Prostate gland (tissue), 2 donors: ENCODE measurements around the gene CENPV. TPM values are rescaled to one million over a fixed set of nuclear protein-coding genes. Genes with fewer than 3 reads are reported as not detected.

Experiments used
- DNase-seq: peaks from one replicate; pipeline ENCODE4 v3.0.0-alpha.2; 2019; ENCODE audit warnings: low spot score
- H3K27ac ChIP-seq, 2 donors: fragments of 200-600 bp; sonication (generic); 2 replicates each; pipeline ENCODE4 v1.5.1; 2017 to 2019
- H3K27me3 ChIP-seq: fragments of 200-600 bp; sonication (generic); replicated peaks from 2 replicates; pipeline ENCODE4 v1.5.1; 2019; ENCODE audit not compliant: insufficient read depth
- H3K36me3 ChIP-seq, 2 donors: fragments of 200-600 bp; sonication (generic); 1 replicate in 1 of 2; 2 replicates in 1 of 2; pipeline versions ENCODE4 v1.5.1 to v1.8.1; 2017 to 2019
- H3K4me1 ChIP-seq: fragments of 200-600 bp; sonication (generic); replicated peaks from 2 replicates; pipeline ENCODE4 v1.5.1; 2019
- H3K4me3 ChIP-seq, 2 donors: fragments of 200-600 bp; sonication (generic); 2 replicates each; pipeline ENCODE4 v1.5.1; 2017 to 2019
- H3K9me3 ChIP-seq: fragments of 200-600 bp; sonication (generic); 2 replicates; pipeline ENCODE4 v1.5.1; 2017
- POLR2A ChIP-seq: fragments of 450-650 bp; IDR thresholded peaks from one replicate; pipeline ENCODE4 v1.6.1; 2016; ENCODE audit warnings: antibody characterized with exemption, mild to moderate bottlenecking
- POLR2AphosphoS5 ChIP-seq: sonication (generic); formaldehyde crosslinking; IDR thresholded peaks from one replicate; pipeline ENCODE4 v1.6.1; 2017; ENCODE audit warnings: antibody characterized with exemption
- WGBS: methylation state at CpG from one replicate; pipeline ENCODE4 v1.1.5; 2018; 5-methylcytosine and 5-hydroxymethylcytosine counted together
- intact Hi-C: fragments of 100-400 bp; cut with DNase I; formaldehyde crosslinking; loops from one replicate; pipeline ENCODE4 v1.14.2; 2022
- total RNA-seq, 2 donors: library from RNA; depleted of rRNA; stranded (reverse); fragments of >200 nt; gene quantifications; one replicate each; pipeline ENCODE4 v1.1.0, GENCODE V29; 2016
- TF ChIP-seq, protein P1 (sequence below), 4 experiments: fragments of 200-600 bp in 2 of 4; fragments of 450-650 bp in 2 of 4; sonication (generic) in 2 of 4; IDR thresholded peaks; 1 replicate in 3 of 4; 2 replicates in 1 of 4; pipeline ENCODE4 v1.5.1; 2016 to 2019; ENCODE audit warnings: antibody characterized with exemption in 4 of 4, mild to moderate bottlenecking in 2 of 4, moderate library complexity in 2 of 4

Gene CENPV
- total RNA-seq, 2 donors from 2014 or later: 29.8 to 71.5 TPM

GRCh38 chr17:16304830-16305229 is 48.4 kb downstream of the CENPV start:
- Histone ChIP-seq H3K27me3 (no peaks in the 10 kb centered on the region), H3K36me3 (no peaks in the 10 kb centered on the region), H3K27ac (no peak overlapping the region), H3K4me1 (no peaks in the 10 kb centered on the region), H3K9me3 (no peaks in the 10 kb centered on the region), H3K4me3 (no peak overlapping the region)
- no peak for TF ChIP-seq POLR2A
- no peak for TF ChIP-seq POLR2AphosphoS5
- TF ChIP-seq, protein P1, sequence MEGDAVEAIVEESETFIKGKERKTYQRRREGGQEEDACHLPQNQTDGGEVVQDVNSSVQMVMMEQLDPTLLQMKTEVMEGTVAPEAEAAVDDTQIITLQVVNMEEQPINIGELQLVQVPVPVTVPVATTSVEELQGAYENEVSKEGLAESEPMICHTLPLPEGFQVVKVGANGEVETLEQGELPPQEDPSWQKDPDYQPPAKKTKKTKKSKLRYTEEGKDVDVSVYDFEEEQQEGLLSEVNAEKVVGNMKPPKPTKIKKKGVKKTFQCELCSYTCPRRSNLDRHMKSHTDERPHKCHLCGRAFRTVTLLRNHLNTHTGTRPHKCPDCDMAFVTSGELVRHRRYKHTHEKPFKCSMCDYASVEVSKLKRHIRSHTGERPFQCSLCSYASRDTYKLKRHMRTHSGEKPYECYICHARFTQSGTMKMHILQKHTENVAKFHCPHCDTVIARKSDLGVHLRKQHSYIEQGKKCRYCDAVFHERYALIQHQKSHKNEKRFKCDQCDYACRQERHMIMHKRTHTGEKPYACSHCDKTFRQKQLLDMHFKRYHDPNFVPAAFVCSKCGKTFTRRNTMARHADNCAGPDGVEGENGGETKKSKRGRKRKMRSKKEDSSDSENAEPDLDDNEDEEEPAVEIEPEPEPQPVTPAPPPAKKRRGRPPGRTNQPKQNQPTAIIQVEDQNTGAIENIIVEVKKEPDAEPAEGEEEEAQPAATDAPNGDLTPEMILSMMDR (IDR thresholded peaks at IDR 0.05): no peak
- 71% methylated on average over 3 of the region's 3 CpGs for WGBS
- intact Hi-C loops: no loop called here
- DNase-seq: no peak

DNA sequence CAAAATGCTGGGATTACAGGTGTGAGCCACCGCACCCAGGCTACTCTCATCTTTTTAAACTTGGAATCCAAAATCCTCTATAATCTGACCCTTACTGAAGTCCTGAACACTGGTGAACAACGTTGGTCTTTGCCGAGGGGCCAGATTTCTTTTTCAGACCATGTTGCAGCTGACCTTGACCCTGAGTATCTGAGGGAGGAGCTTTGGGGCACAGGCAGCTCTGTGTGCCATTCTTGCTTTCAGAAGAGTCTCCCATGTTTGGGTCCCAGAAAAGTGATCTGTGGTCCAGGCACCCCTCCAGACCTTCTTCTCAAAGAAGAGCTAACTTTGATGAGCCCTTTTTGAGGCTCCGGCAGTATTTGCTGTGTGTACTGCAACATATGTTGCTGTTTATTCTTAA is 50.4 kb downstream of the CENPV start:
- no peaks in the 10 kb centered on the region for H3K9me3 ChIP-seq
- TF ChIP-seq POLR2AphosphoS5 (no peak), POLR2A (no peak)
- TF ChIP-seq, protein P1 (IDR thresholded peaks at IDR 0.05): no peak
- H3K4me3 ChIP-seq: no peak overlapping the region
- no peaks in the 10 kb centered on the region for H3K36me3 ChIP-seq
- no peak for DNase-seq
- H3K27ac ChIP-seq: no peak overlapping the region
- H3K27me3 ChIP-seq: no peaks in the 10 kb centered on the region
- intact Hi-C loops: no loop called here
- 79% methylated on average over 4 of the region's 4 CpGs for WGBS
- H3K4me1 ChIP-seq: no peaks in the 10 kb centered on the region

DNA sequence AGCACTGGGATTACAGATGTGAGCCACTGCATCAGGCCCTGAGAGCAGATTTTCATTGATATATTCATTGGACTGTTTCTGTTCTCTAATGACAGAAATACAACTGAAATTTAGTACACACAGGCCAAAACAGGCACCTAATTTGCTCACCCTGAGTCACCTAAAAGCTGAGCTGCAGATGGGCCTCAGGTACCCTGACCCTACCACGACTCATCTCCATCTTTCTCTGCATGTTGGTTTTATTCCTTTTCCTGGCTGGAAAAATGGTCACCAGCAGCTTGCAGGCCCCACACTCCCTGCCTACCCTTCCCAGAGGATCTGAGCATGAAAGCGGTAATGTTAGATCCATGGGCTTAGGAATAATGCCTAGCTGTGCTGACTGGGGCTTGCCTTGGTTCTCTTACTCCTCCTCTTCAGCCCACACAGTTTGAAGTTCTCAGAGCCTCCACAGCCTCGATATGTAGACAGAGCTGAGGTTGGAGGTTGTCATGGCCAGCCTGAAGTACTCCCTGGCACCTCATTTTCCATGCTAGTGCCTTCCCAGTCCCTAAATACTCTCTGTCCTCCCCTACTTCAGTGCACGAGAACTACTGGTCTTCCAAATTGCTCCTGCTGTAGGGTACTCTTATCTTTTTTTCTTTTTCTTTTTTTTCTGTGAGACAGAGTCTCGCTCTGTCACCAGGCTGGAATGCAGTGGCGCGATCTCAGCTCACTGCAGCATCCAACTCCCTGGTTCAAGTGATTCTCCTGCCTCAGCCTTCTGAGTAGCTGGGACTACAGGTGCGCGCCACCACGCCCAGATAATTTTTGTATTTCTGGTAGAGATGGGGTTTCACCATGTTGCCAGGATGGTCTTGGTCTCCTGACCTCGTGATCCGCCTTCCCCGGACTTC is 51.1 kb downstream of the CENPV start:
- no peaks in the 10 kb centered on the region for H3K9me3 ChIP-seq
- no peaks in the 10 kb centered on the region for H3K27me3 ChIP-seq
- H3K27ac ChIP-seq: no peak overlapping the region
- 95% methylated on average over 13 of the region's 13 CpGs for WGBS
- TF ChIP-seq POLR2AphosphoS5: no peak
- TF ChIP-seq, protein P1 (IDR thresholded peaks at IDR 0.05): no peak
- no peak for TF ChIP-seq POLR2A
- intact Hi-C loops: no loop called here
- no peak for DNase-seq
- H3K4me1 ChIP-seq: no peaks in the 10 kb centered on the region
- H3K4me3 ChIP-seq: no peak overlapping the region
- H3K36me3 ChIP-seq: no peaks in the 10 kb centered on the region

- no peak for DNase-seq
- H3K4me3 ChIP-seq: no peak overlapping the region
- H3K9me3 ChIP-seq: no peaks in the 10 kb centered on the region
- no peak for TF ChIP-seq POLR2AphosphoS5
- TF ChIP-seq, protein P1 (IDR thresholded peaks at IDR 0.05): no peak
- TF ChIP-seq POLR2A: no peak
- H3K36me3 ChIP-seq: no peaks in the 10 kb centered on the region
- intact Hi-C loops: no loop called here
- no peaks in the 10 kb centered on the region for H3K4me1 ChIP-seq
- H3K27ac ChIP-seq: no peak overlapping the region
- no peaks in the 10 kb centered on the region for H3K27me3 ChIP-seq
- 96% methylated on average over 3 of the region's 3 CpGs for WGBS
These were observed 52.7 kb downstream of the CENPV start for GRCh38 chr17:16300554-16300953.

DNA sequence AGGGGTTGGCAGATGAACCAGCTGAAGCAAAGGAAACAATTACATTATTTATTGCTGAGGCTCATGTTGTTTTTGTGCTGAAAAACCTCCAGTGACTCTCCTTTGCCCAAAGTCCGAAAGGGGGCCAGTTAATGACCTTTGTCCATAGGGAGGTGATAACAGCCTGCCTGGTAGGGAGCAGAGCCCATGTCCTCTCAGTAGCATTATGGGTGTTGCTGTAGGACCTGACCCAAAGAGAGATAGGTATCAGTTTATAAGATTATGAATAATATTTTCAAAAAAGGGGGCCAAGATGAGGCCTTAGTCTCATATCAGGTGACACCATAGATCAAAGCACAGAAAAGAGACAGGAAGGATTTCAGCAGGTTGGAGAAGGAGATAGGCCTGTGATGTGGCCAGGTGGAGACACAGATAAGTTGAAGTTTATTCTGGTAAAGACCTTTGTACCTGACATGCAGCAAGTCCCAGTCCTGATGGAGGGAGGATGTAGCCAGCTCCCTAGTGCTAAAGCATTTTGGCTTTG is 55.1 kb downstream of the CENPV start:
- H3K27ac ChIP-seq: no peak overlapping the region
- intact Hi-C loops: no loop called here
- no peaks in the 10 kb centered on the region for H3K36me3 ChIP-seq
- TF ChIP-seq, protein P1 (IDR thresholded peaks at IDR 0.05): no peak
- TF ChIP-seq POLR2A (no peak), POLR2AphosphoS5 (no peak)
- no peaks in the 10 kb centered on the region for H3K4me1 ChIP-seq
- no peaks in the 10 kb centered on the region for H3K27me3 ChIP-seq
- no peak overlapping the region for H3K4me3 ChIP-seq
- H3K9me3 ChIP-seq: no peaks in the 10 kb centered on the region
- WGBS: 72% methylated on average over 1 of the region's 1 CpG
- DNase-seq: no peak
